ENCODE data around the gene ZNF236. TPM values are rescaled to one million over a fixed set of nuclear protein-coding genes. Genes with fewer than 3 reads are reported as not detected.

The ZNF236 gene
- total RNA-seq, 1 donor from 2014 or later, result 20.4 TPM

- Mint-ChIP-seq H3K27ac (ENCODE audit: unreplicated experiment) (no peak overlapping the region), H3K27me3 (ENCODE audit: unreplicated experiment) (peaks cover 2% of the 10 kb centered on the region), H3K4me1 (ENCODE audit: unreplicated experiment) (no peaks in the 10 kb centered on the region), H3K4me3 (ENCODE audit: unreplicated experiment) (no peak overlapping the region), H3K36me3 (ENCODE audit: unreplicated experiment) (peaks cover 2% of the 10 kb centered on the region), H3K9me3 (ENCODE audit: unreplicated experiment) (peaks cover 5% of the 10 kb centered on the region)
- TF ChIP-seq, protein P1, sequence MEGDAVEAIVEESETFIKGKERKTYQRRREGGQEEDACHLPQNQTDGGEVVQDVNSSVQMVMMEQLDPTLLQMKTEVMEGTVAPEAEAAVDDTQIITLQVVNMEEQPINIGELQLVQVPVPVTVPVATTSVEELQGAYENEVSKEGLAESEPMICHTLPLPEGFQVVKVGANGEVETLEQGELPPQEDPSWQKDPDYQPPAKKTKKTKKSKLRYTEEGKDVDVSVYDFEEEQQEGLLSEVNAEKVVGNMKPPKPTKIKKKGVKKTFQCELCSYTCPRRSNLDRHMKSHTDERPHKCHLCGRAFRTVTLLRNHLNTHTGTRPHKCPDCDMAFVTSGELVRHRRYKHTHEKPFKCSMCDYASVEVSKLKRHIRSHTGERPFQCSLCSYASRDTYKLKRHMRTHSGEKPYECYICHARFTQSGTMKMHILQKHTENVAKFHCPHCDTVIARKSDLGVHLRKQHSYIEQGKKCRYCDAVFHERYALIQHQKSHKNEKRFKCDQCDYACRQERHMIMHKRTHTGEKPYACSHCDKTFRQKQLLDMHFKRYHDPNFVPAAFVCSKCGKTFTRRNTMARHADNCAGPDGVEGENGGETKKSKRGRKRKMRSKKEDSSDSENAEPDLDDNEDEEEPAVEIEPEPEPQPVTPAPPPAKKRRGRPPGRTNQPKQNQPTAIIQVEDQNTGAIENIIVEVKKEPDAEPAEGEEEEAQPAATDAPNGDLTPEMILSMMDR (IDR thresholded peaks at IDR 0.05), result no peak
- DNase-seq (ENCODE audit: extremely low spot score, unreplicated experiment), result no peak
Measured at GRCh38 chr18:76788571-76789317, 33.6 kb upstream of the ZNF236 start.

GRCh38 chr18:76791106-76791505, 31.3 kb upstream of the ZNF236 start:
- H3K4me3 Mint-ChIP-seq (ENCODE audit: unreplicated experiment), result no peak overlapping the region
- H3K4me1 Mint-ChIP-seq (ENCODE audit: unreplicated experiment), result no peaks in the 10 kb centered on the region
- H3K9me3 Mint-ChIP-seq (ENCODE audit: unreplicated experiment), result peaks cover 5% of the 10 kb centered on the region
- peaks cover 5% of the 10 kb centered on the region for H3K27me3 Mint-ChIP-seq (ENCODE audit: unreplicated experiment)
- DNase-seq (ENCODE audit: extremely low spot score, unreplicated experiment), result no peak
- peaks cover 2% of the 10 kb centered on the region for H3K36me3 Mint-ChIP-seq (ENCODE audit: unreplicated experiment)
- H3K27ac Mint-ChIP-seq (ENCODE audit: unreplicated experiment), result no peak overlapping the region
- TF ChIP-seq, protein P1 (IDR thresholded peaks at IDR 0.05), result no peak

DNA sequence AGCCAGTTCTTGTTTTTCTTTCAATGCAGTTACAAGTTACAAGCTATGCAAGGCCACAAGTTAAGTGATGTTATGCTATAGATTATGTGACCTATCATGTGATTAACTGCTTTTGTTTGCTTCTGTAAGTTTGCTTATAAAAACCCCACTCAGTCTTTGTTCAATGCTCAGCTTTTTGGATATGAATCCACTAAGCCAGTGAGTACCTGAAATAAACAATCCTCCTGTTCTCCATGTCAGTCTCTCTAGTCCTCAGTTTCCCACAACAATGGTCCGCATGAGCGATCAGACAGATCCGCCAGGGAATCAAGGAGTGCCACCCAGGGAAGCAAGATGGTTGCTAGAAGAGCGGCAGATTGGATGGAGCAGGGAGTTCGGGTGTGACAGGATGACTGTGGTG, 30.7 kb upstream of the ZNF236 start:
- Mint-ChIP-seq H3K27me3 (ENCODE audit: unreplicated experiment) (peaks cover 5% of the 10 kb centered on the region), H3K4me3 (ENCODE audit: unreplicated experiment) (no peak overlapping the region), H3K4me1 (ENCODE audit: unreplicated experiment) (no peaks in the 10 kb centered on the region), H3K9me3 (ENCODE audit: unreplicated experiment) (peaks cover 5% of the 10 kb centered on the region), H3K36me3 (ENCODE audit: unreplicated experiment) (peaks cover 2% of the 10 kb centered on the region), H3K27ac (ENCODE audit: unreplicated experiment) (no peak overlapping the region)
- no peak for DNase-seq (ENCODE audit: extremely low spot score, unreplicated experiment)
- TF ChIP-seq, protein P1 (IDR thresholded peaks at IDR 0.05), result no peak

GRCh38 chr18:76794326-76794725, 28.0 kb upstream of the ZNF236 start:
- Mint-ChIP-seq H3K9me3 (ENCODE audit: unreplicated experiment) (peaks cover 9% of the 10 kb centered on the region), H3K4me1 (ENCODE audit: unreplicated experiment) (no peaks in the 10 kb centered on the region), H3K27ac (ENCODE audit: unreplicated experiment) (no peak overlapping the region), H3K36me3 (ENCODE audit: unreplicated experiment) (peaks cover 2% of the 10 kb centered on the region), H3K4me3 (ENCODE audit: unreplicated experiment) (no peak overlapping the region), H3K27me3 (ENCODE audit: unreplicated experiment) (peaks cover 5% of the 10 kb centered on the region)
- TF ChIP-seq, protein P1 (IDR thresholded peaks at IDR 0.05), result no peak
- no peak for DNase-seq (ENCODE audit: extremely low spot score, unreplicated experiment)

- no peak for DNase-seq (ENCODE audit: extremely low spot score, unreplicated experiment)
- peaks cover 11% of the 10 kb centered on the region for H3K4me1 Mint-ChIP-seq (ENCODE audit: unreplicated experiment)
- peak overlapping the region; percentile 40 for H3K4me3 Mint-ChIP-seq (ENCODE audit: unreplicated experiment)
Measured at GRCh38 chr18:76801567-76802505, 20.5 kb upstream of the ZNF236 start.

More at GRCh38 chr18:76801567-76802505, 20.5 kb upstream of the ZNF236 start:
- H3K27ac Mint-ChIP-seq (ENCODE audit: unreplicated experiment), result no peak overlapping the region
- H3K27me3 Mint-ChIP-seq (ENCODE audit: unreplicated experiment), result no peaks in the 10 kb centered on the region
- no peaks in the 10 kb centered on the region for H3K36me3 Mint-ChIP-seq (ENCODE audit: unreplicated experiment)
- peaks cover 4% of the 10 kb centered on the region for H3K9me3 Mint-ChIP-seq (ENCODE audit: unreplicated experiment)
- TF ChIP-seq, protein P1 (IDR thresholded peaks at IDR 0.05), result peak; percentile 97
